ENCODE data around the gene LRRC47. TPM values are rescaled to one million over a fixed set of nuclear protein-coding genes. Genes with fewer than 3 reads are reported as not detected.
"Not testable (repeated sequence)": the region's sequence is repeated elsewhere in the genome, so short reads cannot be mapped to it uniquely, and the experiment has no call there.

LRRC47 gene
- total RNA-seq, 2 donors from 2014 or later = 42.4 to 53.8 TPM

DNA sequence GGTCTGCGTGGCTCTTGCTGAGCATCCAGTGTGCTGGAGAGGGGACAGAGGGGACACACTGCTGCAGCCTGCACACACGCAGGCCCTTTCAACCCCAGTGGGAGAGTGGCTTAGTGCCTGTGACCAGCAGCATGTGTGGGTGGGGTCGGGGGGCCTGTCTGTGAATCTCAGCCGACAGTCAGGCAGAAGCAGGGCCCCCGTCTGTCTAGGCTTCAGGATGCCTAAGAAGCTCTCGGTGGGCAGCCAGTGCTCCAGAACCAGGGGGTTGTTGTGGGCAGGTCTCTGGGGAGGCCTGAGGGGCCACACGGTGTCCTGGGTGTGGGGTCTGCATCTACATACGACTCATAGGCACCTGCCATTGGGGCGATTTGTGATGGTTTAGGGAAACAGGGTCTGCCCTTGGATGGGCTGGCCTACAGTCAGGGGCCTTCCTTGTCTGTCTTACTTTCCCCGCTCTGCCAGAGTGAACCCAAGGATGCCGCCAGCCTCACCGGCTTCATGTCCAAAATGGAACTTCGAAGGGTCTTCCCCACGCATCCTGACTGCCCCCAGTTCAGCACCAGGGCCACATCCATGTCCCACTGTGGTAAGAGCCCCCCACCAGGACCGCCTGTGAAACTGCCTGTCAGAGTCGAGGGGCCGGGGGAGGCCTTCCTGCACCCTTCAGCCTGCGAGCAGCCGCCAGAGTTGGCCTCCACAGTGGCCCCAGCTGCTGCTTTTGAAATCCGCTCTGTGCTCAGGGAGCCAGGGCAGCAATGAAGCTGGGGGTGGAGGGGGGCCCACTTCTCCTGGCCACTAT, 42.4 kb downstream of the LRRC47 start:
- intact Hi-C loops (cut with DNase I) = no loop called here
- no peak overlapping the region for H3K27ac ChIP-seq
- no peaks in the 10 kb centered on the region for H3K27me3 ChIP-seq (replicated peaks; ENCODE audit: insufficient read depth)
- no peaks in the 10 kb centered on the region for H3K9me3 ChIP-seq
- no peaks in the 10 kb centered on the region for H3K36me3 ChIP-seq
- 92% methylated on average over 18 of the region's 20 CpGs for WGBS
- H3K4me3 ChIP-seq = no peak overlapping the region
- no peak for DNase-seq (ENCODE audit: low spot score)
- no peak for TF ChIP-seq POLR2A (IDR thresholded peaks at IDR 0.05)
- TF ChIP-seq CTCF (IDR thresholded peaks at IDR 0.05) = no peak
- no peak for TF ChIP-seq POLR2AphosphoS5 (IDR thresholded peaks at IDR 0.05)
- no peaks in the 10 kb centered on the region for H3K4me1 ChIP-seq (replicated peaks)

DNA sequence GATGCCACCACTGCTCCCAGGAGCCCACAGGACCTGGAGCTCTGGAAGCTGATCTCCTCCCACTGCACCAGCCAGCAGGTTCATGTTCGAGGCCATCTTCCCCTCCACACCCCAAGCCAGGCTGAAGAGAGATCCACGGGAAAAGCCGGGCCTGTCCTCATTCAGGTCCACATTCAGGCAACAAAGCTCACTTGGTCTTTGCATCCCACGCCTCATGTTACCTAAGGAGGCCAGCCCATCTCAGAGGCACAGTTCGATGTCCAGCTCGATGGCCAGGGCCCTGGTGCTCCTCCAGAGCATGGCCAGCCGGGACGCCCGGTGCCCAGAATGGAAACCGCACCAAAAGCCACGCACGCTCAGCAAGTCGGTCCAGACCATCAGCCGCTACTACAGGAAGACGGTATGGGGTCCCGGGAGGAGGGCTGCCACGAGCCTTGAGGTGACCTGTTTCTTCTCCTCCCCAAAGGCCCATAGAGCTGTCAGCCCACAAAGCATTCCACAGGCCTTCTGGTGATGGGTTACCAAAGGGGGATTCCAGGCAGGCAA, 43.8 kb downstream of the LRRC47 start, which contains the start of gene CCDC27:
Gene CCDC27 (plus strand): TSS at position 51 of the 546 bp plus-strand sequence. CDS start 32 bp downstream, at position 83.
- Histone ChIP-seq H3K36me3 (no peaks in the 10 kb centered on the region), H3K27ac (no peak within 1 kb of the TSS), H3K27me3 (replicated peaks; ENCODE audit: insufficient read depth) (no peaks in the 10 kb centered on the region), H3K4me3 (no peak within 1 kb of the TSS), H3K9me3 (no peaks in the 10 kb centered on the region), H3K4me1 (replicated peaks) (peaks cover 4% of the 10 kb centered on the region)
- no peak for DNase-seq (ENCODE audit: low spot score)
- intact Hi-C loops (cut with DNase I) = no loop called here
- TF ChIP-seq CTCF (IDR thresholded peaks at IDR 0.05) (no peak), POLR2AphosphoS5 (IDR thresholded peaks at IDR 0.05) (no peak), POLR2A (IDR thresholded peaks at IDR 0.05) (no peak)
- WGBS = 94% methylated on average over 17 of the region's 17 CpGs

DNA sequence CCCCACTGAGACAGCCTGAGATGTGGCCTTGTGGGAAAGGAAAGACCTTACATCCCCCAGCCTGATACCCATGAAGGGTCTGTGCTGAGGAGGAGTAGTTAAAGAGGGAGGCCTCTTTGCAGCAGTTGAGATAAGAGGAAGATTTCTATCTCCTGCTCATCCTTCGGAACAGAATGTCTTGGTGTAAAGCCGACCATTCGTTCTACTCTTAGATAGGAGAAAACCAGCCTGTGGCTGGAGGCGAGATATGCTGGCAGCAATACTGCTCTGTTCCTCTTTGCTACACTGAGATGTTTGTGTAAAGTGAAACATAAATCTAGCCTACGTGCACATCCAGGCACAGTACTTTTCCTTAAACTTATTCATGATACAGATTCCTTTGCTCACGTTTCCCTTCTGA, 45.6 kb downstream of the LRRC47 start:
- WGBS = 29% methylated on average over 6 of the region's 6 CpGs
- H3K27ac ChIP-seq = no peak overlapping the region
- TF ChIP-seq POLR2AphosphoS5 (IDR thresholded peaks at IDR 0.05) = no peak
- no peak for TF ChIP-seq POLR2A (IDR thresholded peaks at IDR 0.05)
- no peak for TF ChIP-seq CTCF (IDR thresholded peaks at IDR 0.05)
- DNase-seq (ENCODE audit: low spot score) = no peak
- H3K9me3 ChIP-seq = no peaks in the 10 kb centered on the region
- H3K4me1 ChIP-seq (replicated peaks) = peaks cover 4% of the 10 kb centered on the region
- no peak overlapping the region for H3K4me3 ChIP-seq
- no peaks in the 10 kb centered on the region for H3K36me3 ChIP-seq
- H3K27me3 ChIP-seq (replicated peaks; ENCODE audit: insufficient read depth) = no peaks in the 10 kb centered on the region
- intact Hi-C loops (cut with DNase I) = no loop called here

GRCh38 chr1:3749512-3749911, 46.8 kb downstream of the LRRC47 start:
- Histone ChIP-seq H3K4me1 (replicated peaks) (peaks cover 4% of the 10 kb centered on the region), H3K36me3 (no peaks in the 10 kb centered on the region), H3K9me3 (no peaks in the 10 kb centered on the region), H3K27me3 (replicated peaks; ENCODE audit: insufficient read depth) (no peaks in the 10 kb centered on the region), H3K27ac (no peak overlapping the region), H3K4me3 (no peak overlapping the region)
- no peak for DNase-seq (ENCODE audit: low spot score)
- WGBS = 78% methylated on average over 5 of the region's 5 CpGs
- TF ChIP-seq POLR2A (IDR thresholded peaks at IDR 0.05) (no peak), POLR2AphosphoS5 (IDR thresholded peaks at IDR 0.05) (no peak), CTCF (IDR thresholded peaks at IDR 0.05) (no peak)
- intact Hi-C loops (cut with DNase I) = loop anchor here (5.0 kb wide), 1 partner anchor 43 kb away; no protein-coding TSS in a partner anchor

DNA sequence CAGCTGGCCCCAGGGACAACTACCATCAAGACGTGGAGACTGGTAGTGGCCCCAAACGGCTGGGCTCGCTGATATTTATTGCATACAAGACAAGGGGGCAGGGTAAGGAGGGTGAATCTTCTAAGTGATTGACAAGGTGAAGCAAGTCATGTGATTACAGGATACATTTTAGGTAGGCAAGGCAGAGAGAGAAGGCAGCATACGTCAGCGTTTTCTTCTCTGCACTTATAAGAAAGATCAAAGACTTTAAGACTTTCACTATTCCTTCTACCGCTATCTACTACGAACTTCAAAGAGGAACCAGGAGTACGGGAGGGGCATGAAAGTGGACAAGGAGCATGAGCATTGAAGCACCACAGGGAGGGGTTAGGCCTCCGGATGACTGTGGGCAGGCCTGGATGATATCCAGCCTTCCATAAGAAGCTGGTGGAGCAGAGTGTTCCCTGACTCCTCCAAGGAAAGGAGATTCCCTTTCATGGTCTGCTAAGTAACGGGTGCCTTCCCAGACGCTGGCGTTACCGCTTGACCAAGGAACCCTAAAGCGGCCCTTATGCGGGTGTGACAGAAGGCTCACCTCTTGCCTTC, 47.9 kb downstream of the LRRC47 start:
- DNase-seq (ENCODE audit: low spot score); H3K4me1 ChIP-seq (replicated peaks); H3K4me3 ChIP-seq; H3K27me3 ChIP-seq (replicated peaks; ENCODE audit: insufficient read depth); H3K36me3 ChIP-seq; H3K27ac ChIP-seq; H3K9me3 ChIP-seq: not testable (repeated sequence)
- intact Hi-C loops (cut with DNase I) = loop anchor here (5.0 kb wide), 1 partner anchor 44 kb away; no protein-coding TSS in a partner anchor
- 50% methylated on average over 15 of the region's 15 CpGs for WGBS
